Body of pancreas (tissue), 4 donors: ENCODE results near the gene PFKFB3. TPM values are rescaled to one million over a fixed set of nuclear protein-coding genes. Genes with fewer than 3 reads are reported as not detected.

Experiments used
- ATAC-seq: fragments of 150-250 bp; one replicate; pipeline ENCODE4 v1.9.1; 2016
- DNase-seq, 4 donors: peaks; one replicate each; pipeline ENCODE4 v3.0.0-alpha.2; 2019
- H3K27ac ChIP-seq, 4 donors: fragments of 200-600 bp; sonication (generic); 1 replicate in 3 of 4; 2 replicates in 1 of 4; pipeline versions ENCODE4 v1.5.1 to v1.6.1; 2016 to 2019; ENCODE audit warnings: mild to moderate bottlenecking in 1 of 4, mixed read lengths in 1 of 4, moderate library complexity in 1 of 4
- H3K27me3 ChIP-seq, 2 donors: fragments of 200-600 bp; sonication (generic); one replicate each; pipeline ENCODE4 v1.6.0; 2016; ENCODE audit warnings: mild to moderate bottlenecking in 1 of 2
- H3K36me3 ChIP-seq, 2 donors: fragments of 200-600 bp; sonication (generic); replicated peaks in 1 of 2; 2 replicates each; pipeline ENCODE4 v1.5.1; 2016; ENCODE audit warnings: low read depth in 2 of 2; ENCODE audit not compliant: insufficient read depth in 1 of 2
- H3K4me1 ChIP-seq: fragments of 200-600 bp; sonication (generic); one replicate; pipeline ENCODE4 v1.6.0; 2016
- H3K4me3 ChIP-seq, 2 donors: fragments of 200-600 bp; sonication (generic); 1 replicate in 1 of 2; 2 replicates in 1 of 2; pipeline ENCODE4 v1.5.1; 2016 to 2019
- H3K9me3 ChIP-seq, 3 donors: fragments of 200-600 bp; sonication (generic); 1 replicate in 2 of 3; 2 replicates in 1 of 3; pipeline ENCODE4 v1.5.1; 2016
- CTCF ChIP-seq, 7 experiments: fragments of 450-650 bp in 4 of 7; fragments of 200-600 bp in 3 of 7; sonication (generic) in 3 of 7; IDR thresholded peaks; one replicate each; pipeline ENCODE4 v1.5.1; 2016 to 2019; ENCODE audit warnings: antibody characterized with exemption in 7 of 7
- POLR2A ChIP-seq, 3 donors: fragments of 450-650 bp; IDR thresholded peaks; one replicate each; pipeline ENCODE4 v1.6.1; 2016; ENCODE audit warnings: antibody characterized with exemption in 3 of 3, mild to moderate bottlenecking in 2 of 3
- WGBS, 2 donors: methylation state at CpG; one replicate each; pipeline ENCODE4 v1.1.5; 2017; 5-methylcytosine and 5-hydroxymethylcytosine counted together
- intact Hi-C: fragments of 100-400 bp; cut with DNase I; formaldehyde crosslinking; loops from one replicate; pipeline ENCODE4 v1.15.1; 2023
- total RNA-seq, 2 donors: library from RNA; depleted of rRNA; stranded (reverse); fragments of >200 nt; gene quantifications; one replicate each; pipeline ENCODE4 v1.1.0, GENCODE V29; 2016

Gene PFKFB3
- total RNA-seq, 2 donors from 2014 or later = 26.5 to 137 TPM

GRCh38 chr10:6177880-6178281 is 24.9 kb upstream of the PFKFB3 start:
- Histone ChIP-seq H3K36me3 (no peaks in the 10 kb centered on the region), H3K4me3 (no peak overlapping the region), H3K27ac (no peak overlapping the region), H3K9me3 (no peaks in the 10 kb centered on the region), H3K27me3 (no peaks in the 10 kb centered on the region), H3K4me1 (peaks cover 19% of the 10 kb centered on the region)
- 63 to 65% methylated on average over 6 to 9 of the region's 9 CpGs for WGBS, 2 donors
- intact Hi-C loops = no loop called here
- DNase-seq (no peak), ATAC-seq (no peak)
- TF ChIP-seq POLR2A (IDR thresholded peaks at IDR 0.05) (no peak), CTCF (IDR thresholded peaks at IDR 0.05) (no peak)

GRCh38 chr10:6178581-6178980 is 24.2 kb upstream of the PFKFB3 start:
- Histone ChIP-seq H3K4me1 (peaks cover 24% of the 10 kb centered on the region), H3K36me3 (no peaks in the 10 kb centered on the region), H3K9me3 (no peaks in the 10 kb centered on the region), H3K27me3 (no peaks in the 10 kb centered on the region), H3K27ac (no peak overlapping the region), H3K4me3 (no peak overlapping the region)
- ATAC-seq (no peak), DNase-seq (no peak)
- TF ChIP-seq POLR2A (IDR thresholded peaks at IDR 0.05) (no peak), CTCF (IDR thresholded peaks at IDR 0.05) (no peak)
- 70 to 72% methylated on average over 2 to 17 of the region's 17 CpGs for WGBS, 2 donors
- intact Hi-C loops = no loop called here

GRCh38 chr10:6179078-6179477 is 23.7 kb upstream of the PFKFB3 start:
- 63 to 68% methylated on average over 8 of the region's 8 CpGs for WGBS, 2 donors
- no peak for ATAC-seq
- peaks cover 24% of the 10 kb centered on the region for H3K4me1 ChIP-seq
- DNase-seq = no peak
- H3K36me3 ChIP-seq = no peaks in the 10 kb centered on the region
- no peak for TF ChIP-seq CTCF (IDR thresholded peaks at IDR 0.05)
- no peak for TF ChIP-seq POLR2A (IDR thresholded peaks at IDR 0.05)
- intact Hi-C loops = no loop called here
- no peak overlapping the region for H3K27ac ChIP-seq
- H3K27me3 ChIP-seq = no peaks in the 10 kb centered on the region
- no peaks in the 10 kb centered on the region for H3K9me3 ChIP-seq
- H3K4me3 ChIP-seq = no peak overlapping the region

GRCh38 chr10:6180480-6181110 is 22.1 kb upstream of the PFKFB3 start:
- no peaks in the 10 kb centered on the region for H3K27me3 ChIP-seq
- DNase-seq (no peak), ATAC-seq (no peak)
- no peaks in the 10 kb centered on the region for H3K9me3 ChIP-seq
- no peak overlapping the region for H3K4me3 ChIP-seq
- TF ChIP-seq POLR2A (IDR thresholded peaks at IDR 0.05) (no peak), CTCF (IDR thresholded peaks at IDR 0.05) (no peak)
- no peak overlapping the region for H3K27ac ChIP-seq
- intact Hi-C loops = no loop called here
- WGBS, 2 donors = 91 to 93% methylated on average over 4 of the region's 4 CpGs
- H3K4me1 ChIP-seq = peaks cover 24% of the 10 kb centered on the region
- no peaks in the 10 kb centered on the region for H3K36me3 ChIP-seq

- Histone ChIP-seq H3K27me3 (no peaks in the 10 kb centered on the region), H3K27ac (no peak overlapping the region), H3K36me3 (no peaks in the 10 kb centered on the region), H3K4me3 (no peak overlapping the region), H3K4me1 (peaks cover 24% of the 10 kb centered on the region), H3K9me3 (no peaks in the 10 kb centered on the region)
- TF ChIP-seq CTCF (IDR thresholded peaks at IDR 0.05) (no peak), POLR2A (IDR thresholded peaks at IDR 0.05) (no peak)
- DNase-seq = no peak
- intact Hi-C loops = no loop called here
- no peak for ATAC-seq
- WGBS, 2 donors = 93 to 99% methylated on average over 6 of the region's 6 CpGs
Observed at GRCh38 chr10:6181249-6181648, 21.5 kb upstream of the PFKFB3 start.
